Colonic mucosa (tissue), 4 donors: ENCODE measurements around the gene SEMA3B. TPM values are rescaled to one million over a fixed set of nuclear protein-coding genes. Genes with fewer than 3 reads are reported as not detected.
"Not testable (repeated sequence)": the region's sequence is repeated elsewhere in the genome, so short reads cannot be mapped to it uniquely, and the experiment has no call there.

ENCODE experiments used
- DNase-seq: peaks from one replicate; pipeline ENCODE4 v3.0.0-alpha.2; 2020
- H3K27ac ChIP-seq: fragments of 200-600 bp; one replicate; pipeline ENCODE4 v1.8.0; 2021
- H3K27me3 ChIP-seq: fragments of 200-600 bp; one replicate; pipeline ENCODE4 v1.8.0; 2021
- H3K36me3 ChIP-seq: fragments of 200-600 bp; one replicate; pipeline ENCODE4 v1.8.0; 2021
- H3K4me1 ChIP-seq: fragments of 200-600 bp; one replicate; pipeline ENCODE4 v1.8.0; 2021; ENCODE audit warnings: mild to moderate bottlenecking
- H3K4me3 ChIP-seq: fragments of 200-600 bp; one replicate; pipeline ENCODE4 v1.8.0; 2021
- H3K9ac ChIP-seq, 2 donors: one replicate each; pipeline ENCODE4 v1.7.0; 2013; ENCODE audit warnings: control low read depth in 2 of 2, low read depth in 2 of 2, low read length in 2 of 2
- H3K9me3 ChIP-seq: fragments of 200-600 bp; one replicate; pipeline ENCODE4 v1.8.0; 2021
- CTCF ChIP-seq: fragments of 200-600 bp; IDR thresholded peaks from one replicate; pipeline ENCODE4 v1.8.0; 2022; ENCODE audit warnings: antibody characterized with exemption, mild to moderate bottlenecking
- intact Hi-C: fragments of 100-400 bp; cut with DNase I; formaldehyde crosslinking; loops from one replicate; pipeline ENCODE4 v1.14.1; 2022
- total RNA-seq, 2 donors: library from RNA; stranded (reverse); fragmentation: NEBNext Ultra II Directional in 1 of 2; extraction: Animal tissue kit (Norgen Biotek cat#: 25700) in 1 of 2; gene quantifications; one replicate each; pipeline ENCODE4 v1.2.1, GENCODE V29; 2021
- donor health status: healthy.
- donor health status: DM: no; HTN: no; CAD: no.
- donor health status: DM: no; HTN: no; CAD: no.

SEMA3B gene
- total RNA-seq, 2 donors from 2014 or later = 51.6 to 57.0 TPM

DNA sequence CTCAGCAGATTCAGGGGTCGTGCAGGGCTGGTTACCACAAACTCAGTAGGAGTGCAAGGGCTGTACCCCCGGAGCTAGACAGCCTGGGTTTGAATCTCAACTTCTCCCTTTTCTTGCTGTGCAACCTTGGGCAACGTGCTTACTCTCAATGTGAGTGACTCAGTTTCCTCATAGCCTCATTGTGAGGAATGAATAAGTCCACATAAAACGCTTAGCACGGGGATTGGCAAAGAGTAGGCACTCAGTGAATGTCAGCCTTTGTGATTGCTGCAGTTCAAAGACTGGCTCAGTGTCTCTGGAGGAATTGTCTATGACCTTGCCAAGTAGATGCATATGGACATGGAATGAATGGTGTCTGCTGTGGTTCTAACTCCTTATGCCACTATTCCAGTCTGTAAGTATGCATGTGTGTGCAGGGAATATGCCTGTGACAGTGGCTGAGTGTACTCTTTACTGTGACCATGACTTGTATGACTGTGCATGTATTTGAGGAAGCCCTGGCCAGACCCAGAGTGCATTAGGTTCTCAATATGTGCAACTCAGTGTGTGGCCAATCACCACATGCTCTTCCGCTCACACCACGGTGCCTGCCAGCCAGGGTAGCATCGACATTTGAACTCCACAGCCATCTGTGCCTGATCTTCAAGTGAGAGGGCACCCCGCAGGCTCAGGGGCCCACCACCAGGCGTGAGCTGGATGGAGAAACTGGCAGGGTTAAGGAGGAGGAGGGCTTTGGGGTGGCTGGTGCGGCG is 31.2 kb downstream of the SEMA3B start:
- peak; percentile 36 for DNase-seq
- H3K4me3 ChIP-seq = peak overlapping the region; percentile 47
- H3K4me1 ChIP-seq = peaks cover 15% of the 10 kb centered on the region
- H3K27me3 ChIP-seq = no peaks in the 10 kb centered on the region
- no peak for TF ChIP-seq CTCF
- H3K27ac ChIP-seq = peak overlapping the region; percentile 91
- peak overlapping the region; percentile 28 to 89 for H3K9ac ChIP-seq
- H3K36me3 ChIP-seq = no peaks in the 10 kb centered on the region
- H3K9me3 ChIP-seq = no peaks in the 10 kb centered on the region
- intact Hi-C loops = no loop called here

DNA sequence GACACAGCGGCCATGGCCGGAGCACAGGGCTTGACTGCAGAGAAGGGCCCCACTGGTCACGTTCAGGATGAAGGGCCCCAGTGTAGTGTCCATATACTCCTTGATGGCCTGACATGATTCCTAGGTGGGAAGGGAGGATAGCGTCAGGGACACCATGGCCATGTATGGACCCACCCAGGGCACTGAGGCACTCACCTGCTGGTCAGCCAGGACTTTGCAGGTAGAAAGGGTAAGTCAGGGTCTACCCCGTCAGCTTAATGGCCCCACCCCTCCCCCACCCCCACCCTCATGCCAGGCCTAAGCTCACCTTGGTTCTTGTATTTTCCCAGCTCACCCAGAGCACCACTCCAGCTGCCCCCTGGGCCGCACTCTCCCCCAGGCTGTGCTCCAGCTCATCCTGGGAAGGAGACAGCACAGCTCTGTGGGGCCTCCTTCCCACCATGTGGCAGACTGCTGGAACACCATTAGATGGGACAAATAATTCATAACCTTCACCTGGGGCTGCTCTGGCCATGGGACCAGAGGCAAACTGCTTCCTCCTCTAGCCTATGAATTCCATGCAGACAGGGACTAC is 31.8 kb downstream of the SEMA3B start:
- Histone ChIP-seq H3K4me1 (peaks cover 15% of the 10 kb centered on the region), H3K36me3 (no peaks in the 10 kb centered on the region), H3K9ac (peak overlapping the region; percentile 28 to 89), H3K4me3 (peak overlapping the region; percentile 47), H3K27ac (peak overlapping the region; percentile 91), H3K9me3 (no peaks in the 10 kb centered on the region), H3K27me3 (no peaks in the 10 kb centered on the region)
- no peak for DNase-seq
- intact Hi-C loops = no loop called here
- TF ChIP-seq CTCF = no peak

DNA sequence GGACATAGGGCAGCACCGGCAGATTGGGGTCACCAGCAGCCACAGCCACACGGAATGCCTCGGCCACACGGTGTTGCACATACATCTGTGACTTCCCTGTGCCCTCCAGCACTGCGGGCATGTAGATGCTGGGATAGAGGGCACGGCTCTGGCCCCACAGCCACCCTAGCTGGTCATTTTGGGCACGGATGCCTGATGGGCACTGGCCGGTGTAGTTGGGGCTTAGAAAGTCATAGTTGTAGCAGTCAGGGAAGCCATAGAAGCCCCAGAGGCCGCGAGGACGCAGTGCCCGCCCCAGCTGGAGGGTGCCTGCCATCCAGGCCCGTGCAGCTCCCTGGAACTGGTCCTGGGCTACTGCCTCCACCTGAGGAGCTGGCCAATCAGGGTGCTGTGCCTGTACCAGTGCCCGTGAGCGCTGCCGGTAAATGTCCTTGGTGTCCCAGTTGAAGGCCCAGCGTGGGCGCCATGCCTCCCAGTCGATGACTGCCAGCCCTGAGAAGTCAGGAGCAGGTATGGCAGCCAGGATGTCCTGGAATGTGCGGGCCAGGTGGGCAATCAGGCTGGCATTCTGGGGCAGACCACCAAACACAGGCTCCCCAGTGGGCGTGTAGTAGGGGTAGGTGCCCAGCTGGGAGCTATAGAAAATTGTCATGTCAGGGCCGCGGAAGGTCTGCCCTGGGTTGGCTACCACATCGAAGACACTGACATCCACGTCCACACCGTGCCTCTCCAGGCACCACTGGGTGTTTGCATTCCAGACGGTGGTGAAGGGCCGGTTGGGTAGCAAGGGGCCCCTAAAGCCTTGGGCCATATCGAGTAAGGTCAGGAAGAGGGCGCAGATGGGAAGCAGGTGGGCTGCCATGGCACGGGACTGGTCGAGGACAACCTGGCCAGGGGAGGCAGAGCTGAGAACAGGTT is 33.4 kb downstream of the SEMA3B start:
- peaks cover 15% of the 10 kb centered on the region for H3K4me1 ChIP-seq

DNA sequence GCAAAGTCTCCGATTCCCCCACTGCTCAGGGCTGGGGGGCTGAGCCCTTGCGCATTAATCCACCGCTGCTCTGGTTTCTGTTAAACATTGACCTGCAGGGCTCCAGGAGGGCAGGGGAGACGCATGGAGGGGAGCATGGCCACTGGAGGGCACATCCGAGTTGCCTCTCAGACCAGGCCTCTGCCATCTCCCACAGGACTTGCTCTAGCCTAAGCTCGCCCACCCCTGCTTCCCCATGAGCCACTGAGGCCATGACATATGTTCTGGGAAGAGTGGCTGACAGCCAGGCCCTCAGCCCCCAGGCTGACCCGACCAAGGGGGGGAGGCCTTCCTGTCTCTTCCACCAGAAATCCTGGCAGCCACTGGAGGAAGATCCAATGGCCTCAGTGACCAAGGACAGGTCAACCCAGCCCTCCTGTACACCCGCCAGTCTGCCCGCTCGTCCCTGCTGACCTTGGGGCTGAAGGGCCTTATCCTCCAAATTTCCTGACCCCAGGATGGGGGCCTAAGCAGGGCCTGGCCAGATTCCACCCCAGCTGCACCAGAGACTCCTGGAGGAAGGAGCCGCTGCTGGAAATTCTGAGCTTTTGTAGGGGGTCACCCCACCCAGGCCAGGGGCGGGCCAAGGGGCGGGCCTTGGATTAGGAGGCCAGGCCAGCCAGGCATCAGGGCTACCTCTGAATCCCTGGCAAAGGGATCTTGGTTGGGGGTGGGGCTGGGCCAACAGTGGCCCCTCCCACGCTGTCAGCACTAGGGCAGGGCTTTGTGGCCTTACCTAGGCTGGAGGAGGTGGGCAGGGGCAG is 34.3 kb downstream of the SEMA3B start, which contains the start of gene HYAL1:
Gene HYAL1, minus strand, starts transcription at position 562 of the 803 bp plus-strand sequence. CDS start 618 bp downstream, outside the sequence.
- intact Hi-C loops = no loop called here
- Histone ChIP-seq H3K4me1 (peaks cover 13% of the 10 kb centered on the region), H3K4me3 (peak within 1 kb of the TSS; percentile 4), H3K36me3 (no peaks in the 10 kb centered on the region), H3K27me3 (no peaks in the 10 kb centered on the region), H3K27ac (peak within 1 kb of the TSS; percentile 47), H3K9me3 (no peaks in the 10 kb centered on the region), H3K9ac (peak within 1 kb of the TSS; percentile 34 to 52)
- no peak for TF ChIP-seq CTCF
- DNase-seq = peak; percentile 77

More for the DNA sequence above, 33.4 kb downstream of the SEMA3B start:
- no peaks in the 10 kb centered on the region for H3K27me3 ChIP-seq
- no peaks in the 10 kb centered on the region for H3K36me3 ChIP-seq
- peak overlapping the region; percentile 4 for H3K4me3 ChIP-seq
- intact Hi-C loops = no loop called here
- no peak for DNase-seq
- H3K9me3 ChIP-seq = no peaks in the 10 kb centered on the region
- H3K9ac ChIP-seq = peak overlapping the region in 1 of 2 donors; percentile 52
- TF ChIP-seq CTCF = no peak
- peak overlapping the region; percentile 22 for H3K27ac ChIP-seq

DNA sequence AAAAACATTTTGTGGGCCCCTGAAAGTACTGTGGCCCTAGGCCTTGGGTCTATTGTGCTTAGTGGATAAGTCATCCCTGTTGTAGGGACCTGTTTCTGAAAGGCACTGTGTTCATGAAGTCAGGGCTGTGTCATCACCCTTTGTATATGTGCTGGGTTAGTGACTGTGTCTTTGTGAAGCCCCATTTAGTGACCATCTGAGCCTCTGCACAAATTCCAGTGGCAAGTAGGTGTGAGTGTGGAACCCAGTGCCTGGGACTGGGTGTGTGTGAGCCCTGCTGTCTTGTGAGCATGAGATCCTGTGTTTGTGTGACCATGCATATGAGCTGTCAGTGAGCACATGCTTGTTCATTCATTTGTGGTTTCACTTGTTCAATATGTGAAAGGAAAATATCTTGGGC is 35.7 kb downstream of the SEMA3B start:
- Histone ChIP-seq H3K27me3 (no peaks in the 10 kb centered on the region), H3K9me3 (no peaks in the 10 kb centered on the region), H3K36me3 (no peaks in the 10 kb centered on the region), H3K4me1 (peaks cover 8% of the 10 kb centered on the region), H3K4me3 (no peak overlapping the region), H3K9ac (no peak overlapping the region), H3K27ac (no peak overlapping the region)
- TF ChIP-seq CTCF = no peak
- intact Hi-C loops = no loop called here
- DNase-seq = no peak

DNA sequence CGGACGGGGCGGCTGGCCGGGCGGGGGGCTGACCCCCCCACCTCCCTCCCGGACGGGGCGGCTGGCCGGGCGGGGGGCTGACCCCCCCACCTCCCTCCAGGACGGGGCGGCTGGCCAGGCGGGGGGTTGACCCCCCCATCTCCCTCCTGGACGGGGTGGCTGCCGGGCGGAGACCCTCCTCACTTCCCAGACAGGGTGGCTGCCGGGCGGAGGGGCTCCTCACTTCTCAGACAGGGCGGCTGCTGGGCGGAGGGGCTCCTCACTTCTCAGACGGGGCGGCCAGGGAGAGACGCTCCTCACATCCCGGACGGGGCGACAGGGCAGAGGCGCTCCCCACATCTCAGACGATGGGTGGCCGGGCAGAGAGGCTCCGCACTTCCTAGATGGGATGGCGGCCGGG is 43.1 kb downstream of the SEMA3B start:
- H3K4me3 ChIP-seq, intact Hi-C loops, H3K27ac ChIP-seq: not testable (repeated sequence)

More for the DNA sequence above, 43.1 kb downstream of the SEMA3B start:
- not testable (repeated sequence) for H3K27me3 ChIP-seq, H3K4me1 ChIP-seq, DNase-seq, H3K9me3 ChIP-seq, H3K36me3 ChIP-seq, H3K9ac ChIP-seq
